ENCODE results near the gene RAD51C. TPM values are rescaled to one million over a fixed set of nuclear protein-coding genes. Genes with fewer than 3 reads are reported as not detected.

Gene RAD51C
- total RNA-seq, 1 experiment from 2014 or later, result 15.2 TPM

DNA sequence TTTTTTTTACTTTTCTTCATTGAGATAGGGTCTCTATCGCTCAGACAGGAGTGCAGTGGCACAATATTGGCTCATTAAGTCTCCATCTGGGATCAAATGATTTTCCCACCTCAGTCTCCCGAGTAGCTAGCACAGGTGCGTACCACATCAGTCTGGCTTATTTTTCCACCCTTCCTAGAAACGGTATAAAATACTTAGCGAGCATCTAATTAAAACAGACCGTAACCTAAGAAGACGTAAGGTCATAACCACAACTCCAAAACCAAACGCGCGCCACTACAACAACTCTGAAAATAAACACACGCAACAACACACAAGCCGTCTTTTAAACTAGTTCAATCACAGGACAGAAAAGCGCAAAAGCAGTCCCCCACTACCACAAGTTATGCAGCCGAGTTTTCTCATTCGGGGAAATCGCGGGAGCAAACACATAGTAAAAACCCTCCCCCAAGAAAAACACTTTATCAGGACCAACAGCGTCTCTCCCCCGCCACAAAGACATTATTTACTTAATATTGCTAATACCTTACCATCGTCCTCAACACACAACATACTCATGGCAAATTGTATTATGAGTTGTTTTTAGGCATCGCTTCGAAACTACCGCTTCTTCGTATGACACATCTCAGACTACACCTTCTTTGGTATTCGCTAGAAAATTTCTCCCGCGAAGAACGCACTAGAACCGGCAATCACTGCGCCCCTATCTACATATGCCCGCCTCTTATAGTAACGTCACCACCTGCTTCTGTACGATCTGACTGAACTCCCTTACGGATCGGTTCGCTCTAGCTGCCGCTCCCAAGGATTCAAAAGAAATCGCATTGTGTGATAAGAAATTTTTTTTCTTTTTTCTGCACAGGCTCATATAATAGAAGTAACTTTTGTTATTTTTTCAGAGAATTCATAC is 33.3 kb upstream of the RAD51C start (continued):
- TF ChIP-seq, protein P1, sequence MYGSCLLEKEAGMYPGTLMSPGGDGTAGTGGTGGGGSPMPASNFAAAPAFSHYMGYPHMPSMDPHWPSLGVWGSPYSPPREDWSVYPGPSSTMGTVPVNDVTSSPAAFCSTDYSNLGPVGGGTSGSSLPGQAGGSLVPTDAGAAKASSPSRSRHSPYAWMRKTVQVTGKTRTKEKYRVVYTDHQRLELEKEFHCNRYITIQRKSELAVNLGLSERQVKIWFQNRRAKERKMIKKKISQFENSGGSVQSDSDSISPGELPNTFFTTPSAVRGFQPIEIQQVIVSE (CRISPR knock-in tag; IDR thresholded peaks at IDR 0.05; ENCODE audit: borderline replicate concordance), result peak; percentile 97
- TF ChIP-seq, protein P2, sequence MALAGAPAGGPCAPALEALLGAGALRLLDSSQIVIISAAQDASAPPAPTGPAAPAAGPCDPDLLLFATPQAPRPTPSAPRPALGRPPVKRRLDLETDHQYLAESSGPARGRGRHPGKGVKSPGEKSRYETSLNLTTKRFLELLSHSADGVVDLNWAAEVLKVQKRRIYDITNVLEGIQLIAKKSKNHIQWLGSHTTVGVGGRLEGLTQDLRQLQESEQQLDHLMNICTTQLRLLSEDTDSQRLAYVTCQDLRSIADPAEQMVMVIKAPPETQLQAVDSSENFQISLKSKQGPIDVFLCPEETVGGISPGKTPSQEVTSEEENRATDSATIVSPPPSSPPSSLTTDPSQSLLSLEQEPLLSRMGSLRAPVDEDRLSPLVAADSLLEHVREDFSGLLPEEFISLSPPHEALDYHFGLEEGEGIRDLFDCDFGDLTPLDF (CRISPR knock-in tag; IDR thresholded peaks at IDR 0.05), result peak; percentile 51; the same call in 1 of the 2 replicates
- TF ChIP-seq RELA (CRISPR knock-in tag; IDR thresholded peaks at IDR 0.05; ENCODE audit: borderline replicate concordance), result no peak
- TF ChIP-seq, protein P3, sequence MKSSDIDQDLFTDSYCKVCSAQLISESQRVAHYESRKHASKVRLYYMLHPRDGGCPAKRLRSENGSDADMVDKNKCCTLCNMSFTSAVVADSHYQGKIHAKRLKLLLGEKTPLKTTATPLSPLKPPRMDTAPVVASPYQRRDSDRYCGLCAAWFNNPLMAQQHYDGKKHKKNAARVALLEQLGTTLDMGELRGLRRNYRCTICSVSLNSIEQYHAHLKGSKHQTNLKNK (CRISPR knock-in tag; IDR thresholded peaks at IDR 0.05), result peak; percentile 88
- TF ChIP-seq, protein P4, sequence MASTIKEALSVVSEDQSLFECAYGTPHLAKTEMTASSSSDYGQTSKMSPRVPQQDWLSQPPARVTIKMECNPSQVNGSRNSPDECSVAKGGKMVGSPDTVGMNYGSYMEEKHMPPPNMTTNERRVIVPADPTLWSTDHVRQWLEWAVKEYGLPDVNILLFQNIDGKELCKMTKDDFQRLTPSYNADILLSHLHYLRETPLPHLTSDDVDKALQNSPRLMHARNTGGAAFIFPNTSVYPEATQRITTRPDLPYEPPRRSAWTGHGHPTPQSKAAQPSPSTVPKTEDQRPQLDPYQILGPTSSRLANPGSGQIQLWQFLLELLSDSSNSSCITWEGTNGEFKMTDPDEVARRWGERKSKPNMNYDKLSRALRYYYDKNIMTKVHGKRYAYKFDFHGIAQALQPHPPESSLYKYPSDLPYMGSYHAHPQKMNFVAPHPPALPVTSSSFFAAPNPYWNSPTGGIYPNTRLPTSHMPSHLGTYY (CRISPR knock-in tag; IDR thresholded peaks at IDR 0.05), result peak; percentile 99
- no peak for TF ChIP-seq MXD4 (CRISPR knock-in tag; IDR thresholded peaks at IDR 0.05; ENCODE audit: borderline replicate concordance)
- TF ChIP-seq, protein P5, sequence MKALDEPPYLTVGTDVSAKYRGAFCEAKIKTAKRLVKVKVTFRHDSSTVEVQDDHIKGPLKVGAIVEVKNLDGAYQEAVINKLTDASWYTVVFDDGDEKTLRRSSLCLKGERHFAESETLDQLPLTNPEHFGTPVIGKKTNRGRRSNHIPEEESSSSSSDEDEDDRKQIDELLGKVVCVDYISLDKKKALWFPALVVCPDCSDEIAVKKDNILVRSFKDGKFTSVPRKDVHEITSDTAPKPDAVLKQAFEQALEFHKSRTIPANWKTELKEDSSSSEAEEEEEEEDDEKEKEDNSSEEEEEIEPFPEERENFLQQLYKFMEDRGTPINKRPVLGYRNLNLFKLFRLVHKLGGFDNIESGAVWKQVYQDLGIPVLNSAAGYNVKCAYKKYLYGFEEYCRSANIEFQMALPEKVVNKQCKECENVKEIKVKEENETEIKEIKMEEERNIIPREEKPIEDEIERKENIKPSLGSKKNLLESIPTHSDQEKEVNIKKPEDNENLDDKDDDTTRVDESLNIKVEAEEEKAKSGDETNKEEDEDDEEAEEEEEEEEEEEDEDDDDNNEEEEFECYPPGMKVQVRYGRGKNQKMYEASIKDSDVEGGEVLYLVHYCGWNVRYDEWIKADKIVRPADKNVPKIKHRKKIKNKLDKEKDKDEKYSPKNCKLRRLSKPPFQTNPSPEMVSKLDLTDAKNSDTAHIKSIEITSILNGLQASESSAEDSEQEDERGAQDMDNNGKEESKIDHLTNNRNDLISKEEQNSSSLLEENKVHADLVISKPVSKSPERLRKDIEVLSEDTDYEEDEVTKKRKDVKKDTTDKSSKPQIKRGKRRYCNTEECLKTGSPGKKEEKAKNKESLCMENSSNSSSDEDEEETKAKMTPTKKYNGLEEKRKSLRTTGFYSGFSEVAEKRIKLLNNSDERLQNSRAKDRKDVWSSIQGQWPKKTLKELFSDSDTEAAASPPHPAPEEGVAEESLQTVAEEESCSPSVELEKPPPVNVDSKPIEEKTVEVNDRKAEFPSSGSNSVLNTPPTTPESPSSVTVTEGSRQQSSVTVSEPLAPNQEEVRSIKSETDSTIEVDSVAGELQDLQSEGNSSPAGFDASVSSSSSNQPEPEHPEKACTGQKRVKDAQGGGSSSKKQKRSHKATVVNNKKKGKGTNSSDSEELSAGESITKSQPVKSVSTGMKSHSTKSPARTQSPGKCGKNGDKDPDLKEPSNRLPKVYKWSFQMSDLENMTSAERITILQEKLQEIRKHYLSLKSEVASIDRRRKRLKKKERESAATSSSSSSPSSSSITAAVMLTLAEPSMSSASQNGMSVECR (CRISPR knock-in tag; IDR thresholded peaks at IDR 0.05; ENCODE audit: borderline replicate concordance), result peak; percentile 79; the same call in 1 of the 2 replicates
- TF ChIP-seq, protein P6, sequence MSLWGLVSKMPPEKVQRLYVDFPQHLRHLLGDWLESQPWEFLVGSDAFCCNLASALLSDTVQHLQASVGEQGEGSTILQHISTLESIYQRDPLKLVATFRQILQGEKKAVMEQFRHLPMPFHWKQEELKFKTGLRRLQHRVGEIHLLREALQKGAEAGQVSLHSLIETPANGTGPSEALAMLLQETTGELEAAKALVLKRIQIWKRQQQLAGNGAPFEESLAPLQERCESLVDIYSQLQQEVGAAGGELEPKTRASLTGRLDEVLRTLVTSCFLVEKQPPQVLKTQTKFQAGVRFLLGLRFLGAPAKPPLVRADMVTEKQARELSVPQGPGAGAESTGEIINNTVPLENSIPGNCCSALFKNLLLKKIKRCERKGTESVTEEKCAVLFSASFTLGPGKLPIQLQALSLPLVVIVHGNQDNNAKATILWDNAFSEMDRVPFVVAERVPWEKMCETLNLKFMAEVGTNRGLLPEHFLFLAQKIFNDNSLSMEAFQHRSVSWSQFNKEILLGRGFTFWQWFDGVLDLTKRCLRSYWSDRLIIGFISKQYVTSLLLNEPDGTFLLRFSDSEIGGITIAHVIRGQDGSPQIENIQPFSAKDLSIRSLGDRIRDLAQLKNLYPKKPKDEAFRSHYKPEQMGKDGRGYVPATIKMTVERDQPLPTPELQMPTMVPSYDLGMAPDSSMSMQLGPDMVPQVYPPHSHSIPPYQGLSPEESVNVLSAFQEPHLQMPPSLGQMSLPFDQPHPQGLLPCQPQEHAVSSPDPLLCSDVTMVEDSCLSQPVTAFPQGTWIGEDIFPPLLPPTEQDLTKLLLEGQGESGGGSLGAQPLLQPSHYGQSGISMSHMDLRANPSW (CRISPR knock-in tag; conservative IDR thresholded peaks at IDR 0.05; ENCODE audit: low read depth), result no peak
- TF ChIP-seq GTF2I (CRISPR knock-in tag; conservative IDR thresholded peaks at IDR 0.05), result no peak
- TF ChIP-seq KAT7 (CRISPR knock-in tag; IDR thresholded peaks at IDR 0.05; ENCODE audit: borderline replicate concordance), result no peak
- TF ChIP-seq RORB (CRISPR knock-in tag; IDR thresholded peaks at IDR 0.05), result peak; percentile 99
- TF ChIP-seq ZNF423 (CRISPR knock-in tag; IDR thresholded peaks at IDR 0.05), result no peak
- TF ChIP-seq, protein P7, sequence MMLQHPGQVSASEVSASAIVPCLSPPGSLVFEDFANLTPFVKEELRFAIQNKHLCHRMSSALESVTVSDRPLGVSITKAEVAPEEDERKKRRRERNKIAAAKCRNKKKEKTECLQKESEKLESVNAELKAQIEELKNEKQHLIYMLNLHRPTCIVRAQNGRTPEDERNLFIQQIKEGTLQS (CRISPR knock-in tag; conservative IDR thresholded peaks at IDR 0.05), result 0 out of 2 replicates have a peak, but pooled peaks have one; percentile 41
- TF ChIP-seq, protein P8, sequence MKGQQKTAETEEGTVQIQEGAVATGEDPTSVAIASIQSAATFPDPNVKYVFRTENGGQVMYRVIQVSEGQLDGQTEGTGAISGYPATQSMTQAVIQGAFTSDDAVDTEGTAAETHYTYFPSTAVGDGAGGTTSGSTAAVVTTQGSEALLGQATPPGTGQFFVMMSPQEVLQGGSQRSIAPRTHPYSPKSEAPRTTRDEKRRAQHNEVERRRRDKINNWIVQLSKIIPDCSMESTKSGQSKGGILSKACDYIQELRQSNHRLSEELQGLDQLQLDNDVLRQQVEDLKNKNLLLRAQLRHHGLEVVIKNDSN (CRISPR knock-in tag; IDR thresholded peaks at IDR 0.05), result peak; percentile 66; the same call in 1 of the 2 replicates
- TF ChIP-seq NFYB (CRISPR knock-in tag; conservative IDR thresholded peaks at IDR 0.05; ENCODE audit: low read depth), result peak; percentile 16; the same call in 1 of the 2 replicates
- no peak for TF ChIP-seq IRF2 (CRISPR knock-in tag; IDR thresholded peaks at IDR 0.05; ENCODE audit: borderline replicate concordance, low read depth)
- no peak for TF ChIP-seq HMGA2 (CRISPR knock-in tag; IDR thresholded peaks at IDR 0.05)
- peak; percentile 84; the same call in 1 of the 2 replicates for TF ChIP-seq NFE2L1 (CRISPR knock-in tag; IDR thresholded peaks at IDR 0.05)
- TF ChIP-seq ZNF671 (CRISPR knock-in tag; IDR thresholded peaks at IDR 0.05), result peak; percentile 99
- peak; percentile 67; the same call in 1 of the 2 replicates for TF ChIP-seq FOXJ3 (CRISPR knock-in tag; IDR thresholded peaks at IDR 0.05; ENCODE audit: borderline replicate concordance)
- no peak for TF ChIP-seq TP53 (CRISPR knock-in tag; IDR thresholded peaks at IDR 0.05)
- peak; percentile 90 for TF ChIP-seq ETV6 (CRISPR knock-in tag; IDR thresholded peaks at IDR 0.05)
- TF ChIP-seq, protein P9, sequence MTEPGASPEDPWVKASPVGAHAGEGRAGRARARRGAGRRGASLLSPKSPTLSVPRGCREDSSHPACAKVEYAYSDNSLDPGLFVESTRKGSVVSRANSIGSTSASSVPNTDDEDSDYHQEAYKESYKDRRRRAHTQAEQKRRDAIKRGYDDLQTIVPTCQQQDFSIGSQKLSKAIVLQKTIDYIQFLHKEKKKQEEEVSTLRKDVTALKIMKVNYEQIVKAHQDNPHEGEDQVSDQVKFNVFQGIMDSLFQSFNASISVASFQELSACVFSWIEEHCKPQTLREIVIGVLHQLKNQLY (CRISPR knock-in tag; IDR thresholded peaks at IDR 0.05), result 0 out of 2 replicates have a peak, but pooled peaks have one; percentile 90
- TF ChIP-seq, protein P10, sequence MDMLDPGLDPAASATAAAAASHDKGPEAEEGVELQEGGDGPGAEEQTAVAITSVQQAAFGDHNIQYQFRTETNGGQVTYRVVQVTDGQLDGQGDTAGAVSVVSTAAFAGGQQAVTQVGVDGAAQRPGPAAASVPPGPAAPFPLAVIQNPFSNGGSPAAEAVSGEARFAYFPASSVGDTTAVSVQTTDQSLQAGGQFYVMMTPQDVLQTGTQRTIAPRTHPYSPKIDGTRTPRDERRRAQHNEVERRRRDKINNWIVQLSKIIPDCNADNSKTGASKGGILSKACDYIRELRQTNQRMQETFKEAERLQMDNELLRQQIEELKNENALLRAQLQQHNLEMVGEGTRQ (CRISPR knock-in tag; IDR thresholded peaks at IDR 0.05), result no peak
